Neural cell (in vitro differentiated cells): ENCODE results near the gene SLC39A7.

Experiments
- EP300 ChIP-seq: fragments of 450-650 bp; conservative IDR thresholded peaks from 2 replicates; pipeline ENCODE4 v1.6.1; 2014; ENCODE audit warnings: antibody characterized with exemption, mild to moderate bottlenecking, moderate library complexity; ENCODE audit not compliant: poor library complexity, severe bottlenecking
- EZH2 ChIP-seq: fragments of 200-600, 300-800 bp; shearing (Covaris generic), sonication (generic); IDR thresholded peaks from 2 replicates; pipeline ENCODE4 v1.6.1; 2014; ENCODE audit warnings: antibody characterized with exemption, low read length, borderline replicate concordance, mild to moderate bottlenecking; ENCODE audit not compliant: insufficient read depth, poor library complexity, severe bottlenecking
- MXI1 ChIP-seq: fragments of 450-650 bp; conservative IDR thresholded peaks from 2 replicates; pipeline ENCODE4 v1.6.1; 2014; ENCODE audit warnings: antibody characterized with exemption, mild to moderate bottlenecking; ENCODE audit not compliant: poor library complexity, severe bottlenecking
- POLR2AphosphoS5 ChIP-seq: IDR thresholded peaks from 2 replicates; pipeline ENCODE4 v1.6.1; 2012
- RAD21 ChIP-seq: fragments of 450-650 bp; conservative IDR thresholded peaks from 2 replicates; pipeline ENCODE4 v1.6.1; 2014; ENCODE audit warnings: antibody characterized with exemption, mild to moderate bottlenecking, moderate library complexity
- SMC3 ChIP-seq: fragments of 450-650 bp; conservative IDR thresholded peaks from 2 replicates; pipeline ENCODE4 v1.6.1; 2014; ENCODE audit warnings: antibody characterized with exemption, mild to moderate bottlenecking, moderate library complexity; ENCODE audit not compliant: poor library complexity
- TF ChIP-seq, protein P1 (sequence below): fragments of 450-650 bp; IDR thresholded peaks from 2 replicates; pipeline ENCODE4 v1.5.1; 2014; ENCODE audit warnings: antibody characterized with exemption, mild to moderate bottlenecking, moderate library complexity; ENCODE audit not compliant: poor library complexity, severe bottlenecking
- TF ChIP-seq, protein P2 (sequence below): IDR thresholded peaks from 2 replicates; pipeline ENCODE4 v1.6.1; 2012; ENCODE audit warnings: borderline replicate concordance

DNA sequence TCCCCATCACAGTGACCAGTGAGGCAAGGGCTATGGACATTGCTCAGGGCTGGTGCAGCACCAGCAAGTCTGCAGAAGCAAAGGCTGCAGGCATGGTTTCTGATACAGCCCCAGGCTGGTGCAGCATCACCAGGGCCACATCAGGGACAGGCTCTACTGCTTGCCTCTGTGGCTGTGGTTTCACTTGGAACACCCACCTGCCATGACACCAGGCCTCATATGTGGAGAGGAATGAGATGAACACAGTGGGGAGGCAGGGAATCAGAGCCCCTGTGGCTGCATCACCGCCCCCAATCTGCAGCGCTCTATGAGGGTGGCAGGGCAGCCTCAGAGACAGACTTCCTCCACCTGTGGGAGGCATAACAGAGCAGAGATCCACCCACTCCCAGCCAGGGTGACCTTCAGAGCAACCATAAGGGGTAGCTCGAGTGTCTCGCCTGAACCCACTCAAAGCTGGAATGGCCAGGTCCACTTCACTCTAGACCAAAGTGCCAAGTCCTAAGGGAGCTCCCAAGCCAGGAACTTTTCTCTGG is 15.5 kb downstream of the SLC39A7 start:
- TF ChIP-seq EP300 (no peak), RAD21 (no peak), MXI1 (no peak), EZH2 (no peak), POLR2AphosphoS5 (no peak), SMC3 (no peak)
- TF ChIP-seq, protein P1, sequence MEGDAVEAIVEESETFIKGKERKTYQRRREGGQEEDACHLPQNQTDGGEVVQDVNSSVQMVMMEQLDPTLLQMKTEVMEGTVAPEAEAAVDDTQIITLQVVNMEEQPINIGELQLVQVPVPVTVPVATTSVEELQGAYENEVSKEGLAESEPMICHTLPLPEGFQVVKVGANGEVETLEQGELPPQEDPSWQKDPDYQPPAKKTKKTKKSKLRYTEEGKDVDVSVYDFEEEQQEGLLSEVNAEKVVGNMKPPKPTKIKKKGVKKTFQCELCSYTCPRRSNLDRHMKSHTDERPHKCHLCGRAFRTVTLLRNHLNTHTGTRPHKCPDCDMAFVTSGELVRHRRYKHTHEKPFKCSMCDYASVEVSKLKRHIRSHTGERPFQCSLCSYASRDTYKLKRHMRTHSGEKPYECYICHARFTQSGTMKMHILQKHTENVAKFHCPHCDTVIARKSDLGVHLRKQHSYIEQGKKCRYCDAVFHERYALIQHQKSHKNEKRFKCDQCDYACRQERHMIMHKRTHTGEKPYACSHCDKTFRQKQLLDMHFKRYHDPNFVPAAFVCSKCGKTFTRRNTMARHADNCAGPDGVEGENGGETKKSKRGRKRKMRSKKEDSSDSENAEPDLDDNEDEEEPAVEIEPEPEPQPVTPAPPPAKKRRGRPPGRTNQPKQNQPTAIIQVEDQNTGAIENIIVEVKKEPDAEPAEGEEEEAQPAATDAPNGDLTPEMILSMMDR = no peak
- TF ChIP-seq, protein P2, sequence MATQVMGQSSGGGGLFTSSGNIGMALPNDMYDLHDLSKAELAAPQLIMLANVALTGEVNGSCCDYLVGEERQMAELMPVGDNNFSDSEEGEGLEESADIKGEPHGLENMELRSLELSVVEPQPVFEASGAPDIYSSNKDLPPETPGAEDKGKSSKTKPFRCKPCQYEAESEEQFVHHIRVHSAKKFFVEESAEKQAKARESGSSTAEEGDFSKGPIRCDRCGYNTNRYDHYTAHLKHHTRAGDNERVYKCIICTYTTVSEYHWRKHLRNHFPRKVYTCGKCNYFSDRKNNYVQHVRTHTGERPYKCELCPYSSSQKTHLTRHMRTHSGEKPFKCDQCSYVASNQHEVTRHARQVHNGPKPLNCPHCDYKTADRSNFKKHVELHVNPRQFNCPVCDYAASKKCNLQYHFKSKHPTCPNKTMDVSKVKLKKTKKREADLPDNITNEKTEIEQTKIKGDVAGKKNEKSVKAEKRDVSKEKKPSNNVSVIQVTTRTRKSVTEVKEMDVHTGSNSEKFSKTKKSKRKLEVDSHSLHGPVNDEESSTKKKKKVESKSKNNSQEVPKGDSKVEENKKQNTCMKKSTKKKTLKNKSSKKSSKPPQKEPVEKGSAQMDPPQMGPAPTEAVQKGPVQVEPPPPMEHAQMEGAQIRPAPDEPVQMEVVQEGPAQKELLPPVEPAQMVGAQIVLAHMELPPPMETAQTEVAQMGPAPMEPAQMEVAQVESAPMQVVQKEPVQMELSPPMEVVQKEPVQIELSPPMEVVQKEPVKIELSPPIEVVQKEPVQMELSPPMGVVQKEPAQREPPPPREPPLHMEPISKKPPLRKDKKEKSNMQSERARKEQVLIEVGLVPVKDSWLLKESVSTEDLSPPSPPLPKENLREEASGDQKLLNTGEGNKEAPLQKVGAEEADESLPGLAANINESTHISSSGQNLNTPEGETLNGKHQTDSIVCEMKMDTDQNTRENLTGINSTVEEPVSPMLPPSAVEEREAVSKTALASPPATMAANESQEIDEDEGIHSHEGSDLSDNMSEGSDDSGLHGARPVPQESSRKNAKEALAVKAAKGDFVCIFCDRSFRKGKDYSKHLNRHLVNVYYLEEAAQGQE = no peak
